Skin of body (tissue), 2 donors: ENCODE data around the gene BARX2. TPM values are rescaled to one million over a fixed set of nuclear protein-coding genes. Genes with fewer than 3 reads are reported as not detected.
"Not testable (repeated sequence)": the region's sequence is repeated elsewhere in the genome, so short reads cannot be mapped to it uniquely, and the experiment has no call there.

Experiments used
- DNase-seq: peaks from one replicate; lab custom pipeline; 2025; lab: John Stamatoyannopoulos, UW
- total RNA-seq: library from RNA; depleted of rRNA; stranded (reverse); fragments of >200 nt; gene quantifications from one replicate; pipeline ENCODE4 v1.2.3, GENCODE V29; 2014

The BARX2 gene, protein sequence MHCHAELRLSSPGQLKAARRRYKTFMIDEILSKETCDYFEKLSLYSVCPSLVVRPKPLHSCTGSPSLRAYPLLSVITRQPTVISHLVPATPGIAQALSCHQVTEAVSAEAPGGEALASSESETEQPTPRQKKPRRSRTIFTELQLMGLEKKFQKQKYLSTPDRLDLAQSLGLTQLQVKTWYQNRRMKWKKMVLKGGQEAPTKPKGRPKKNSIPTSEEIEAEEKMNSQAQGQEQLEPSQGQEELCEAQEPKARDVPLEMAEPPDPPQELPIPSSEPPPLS
- total RNA-seq, result 12.3 TPM

DNA sequence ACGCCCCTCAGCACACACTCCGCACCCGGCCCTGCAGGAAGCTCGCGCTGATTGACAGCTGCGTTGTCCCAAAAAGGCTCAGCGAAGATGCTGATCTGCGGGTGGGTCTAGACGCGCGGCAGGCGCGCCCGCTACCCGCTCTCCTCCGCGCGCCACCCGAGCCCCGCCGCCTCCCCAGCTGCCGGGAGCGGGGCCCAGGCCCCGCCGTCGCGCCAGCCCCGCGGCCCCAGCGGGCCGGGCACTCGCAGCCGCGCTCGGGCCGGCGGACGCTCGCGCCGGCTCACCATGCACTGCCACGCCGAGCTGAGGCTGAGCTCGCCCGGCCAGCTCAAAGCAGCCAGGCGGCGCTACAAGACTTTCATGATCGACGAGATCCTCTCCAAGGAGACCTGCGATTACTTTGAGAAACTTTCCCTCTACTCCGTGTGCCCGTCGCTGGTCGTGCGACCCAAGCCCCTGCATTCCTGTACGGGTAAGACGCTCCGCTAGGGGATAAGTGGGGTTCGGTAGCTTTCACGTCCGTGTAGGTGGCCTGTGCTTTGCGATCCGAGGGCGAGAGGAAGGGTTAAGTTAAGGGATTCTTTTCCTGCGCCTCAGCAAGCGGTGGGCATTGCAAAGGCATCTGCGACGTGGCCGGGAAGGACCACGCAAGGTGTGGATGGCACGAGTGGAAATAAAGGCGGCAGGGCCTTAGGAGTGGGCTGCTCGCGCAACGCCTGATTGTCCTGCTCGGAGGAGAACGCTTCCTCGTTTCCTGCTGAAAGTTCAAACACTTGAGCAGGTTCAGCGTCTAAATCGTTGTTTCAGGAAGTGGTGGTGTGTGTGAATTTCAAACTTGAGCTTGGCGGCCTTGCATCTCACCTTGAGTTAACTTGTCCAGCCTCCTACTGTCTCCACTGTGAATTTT lies at the start of gene BARX2:
TSS of gene BARX2 (plus strand) at position 98 of the 907 bp plus-strand sequence. CDS start at position 286, 188 bp downstream.
- no peak for DNase-seq

DNA sequence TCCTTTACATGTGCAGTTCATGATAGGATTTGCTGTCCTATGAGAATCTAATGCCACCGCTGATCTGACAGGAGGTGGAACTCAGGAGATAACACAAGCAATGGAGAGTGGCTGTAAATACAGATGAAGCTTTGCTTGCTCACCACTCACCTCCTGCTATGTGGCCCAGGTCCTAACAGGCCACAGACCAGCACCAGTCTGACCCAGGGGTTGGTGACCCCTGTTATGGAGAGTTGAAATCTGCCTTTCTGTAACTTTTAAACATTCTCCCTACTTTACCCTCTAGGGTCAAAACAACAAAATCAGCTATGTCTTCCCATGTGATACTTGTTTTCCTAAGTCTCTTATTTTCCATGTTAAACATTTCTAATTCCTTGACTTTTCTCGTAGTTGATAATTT lies 48.7 kb upstream of the BARX2 start:
- no peak for DNase-seq

DNA sequence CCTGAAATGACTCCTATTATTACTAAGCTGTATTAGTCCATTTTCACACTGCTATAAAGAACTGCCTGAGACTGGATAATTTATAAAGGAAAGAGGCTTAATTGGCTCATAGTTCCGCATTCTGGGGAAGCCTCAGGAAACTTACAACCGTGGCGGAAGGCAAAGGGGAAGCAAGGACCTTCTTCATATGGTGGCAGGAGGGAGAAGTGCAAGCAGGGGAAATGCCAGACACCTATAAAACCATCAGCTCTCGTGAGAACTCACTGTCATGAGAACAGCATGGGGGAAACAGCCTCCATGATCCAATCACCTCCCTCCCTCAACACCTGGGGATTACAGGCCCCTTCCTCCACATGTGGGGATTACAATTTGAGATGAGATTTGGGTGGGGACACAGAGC lies 47.9 kb upstream of the BARX2 start:
- not testable (repeated sequence) for DNase-seq

DNA sequence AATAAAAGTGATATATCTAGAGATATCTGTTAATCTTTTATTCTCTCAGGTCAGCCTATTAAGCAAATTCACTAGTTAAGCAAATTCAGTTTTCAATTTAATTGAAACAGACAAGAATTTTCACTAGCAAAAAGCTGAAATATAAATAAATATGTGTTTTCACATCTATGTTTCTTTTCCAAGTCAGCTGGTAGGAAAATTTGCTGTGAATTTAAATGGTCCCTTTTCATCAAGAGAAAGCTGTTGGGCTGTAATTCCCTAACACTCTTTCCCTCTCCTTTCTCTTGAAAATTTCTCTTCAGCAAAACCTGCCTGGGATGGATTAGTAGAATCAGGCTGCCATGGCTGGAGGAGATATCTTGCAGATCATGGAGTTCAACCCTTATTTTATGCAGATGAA lies 46.9 kb upstream of the BARX2 start:
- DNase-seq, result no peak

DNA sequence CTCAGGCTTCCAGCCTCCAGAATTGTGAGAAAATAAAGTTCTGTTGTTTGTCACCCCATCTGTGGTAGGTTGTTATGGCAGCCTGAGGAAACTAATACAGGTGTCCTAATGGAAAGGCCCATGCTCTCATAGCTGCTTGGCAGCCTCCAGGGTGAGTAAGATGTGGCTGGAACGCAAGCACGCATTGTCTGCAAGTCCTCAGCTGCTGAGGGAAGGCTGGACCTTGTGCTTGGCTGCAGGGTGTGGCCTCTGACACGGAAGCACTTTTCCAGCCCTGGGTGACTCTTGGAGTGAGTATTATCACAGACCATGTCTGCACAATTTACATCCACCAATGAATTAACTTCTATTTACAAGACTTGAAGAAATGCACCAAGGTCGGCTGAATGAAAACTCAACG lies 44.4 kb upstream of the BARX2 start:
- DNase-seq, result no peak

DNA sequence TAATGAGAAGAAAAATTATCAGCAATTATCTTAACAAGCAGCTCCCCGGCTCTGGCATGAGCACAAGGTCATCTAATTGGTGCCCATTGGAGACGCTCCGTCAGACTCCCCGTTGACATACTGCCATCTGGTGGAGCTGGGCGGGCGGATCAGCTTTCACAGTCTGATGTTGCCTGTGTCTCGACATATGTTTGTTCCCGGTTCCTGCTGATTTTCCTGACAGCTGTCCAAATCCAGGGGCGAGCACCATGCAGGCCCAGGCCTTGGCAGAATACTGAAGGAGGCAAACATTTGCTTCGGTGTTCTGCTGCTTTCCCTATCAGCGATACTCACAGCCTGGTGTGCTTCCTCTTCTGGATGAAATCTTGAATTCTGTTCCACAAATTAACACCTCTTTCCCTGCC lies 43.8 kb upstream of the BARX2 start:
- DNase-seq, result peak; percentile 70

DNA sequence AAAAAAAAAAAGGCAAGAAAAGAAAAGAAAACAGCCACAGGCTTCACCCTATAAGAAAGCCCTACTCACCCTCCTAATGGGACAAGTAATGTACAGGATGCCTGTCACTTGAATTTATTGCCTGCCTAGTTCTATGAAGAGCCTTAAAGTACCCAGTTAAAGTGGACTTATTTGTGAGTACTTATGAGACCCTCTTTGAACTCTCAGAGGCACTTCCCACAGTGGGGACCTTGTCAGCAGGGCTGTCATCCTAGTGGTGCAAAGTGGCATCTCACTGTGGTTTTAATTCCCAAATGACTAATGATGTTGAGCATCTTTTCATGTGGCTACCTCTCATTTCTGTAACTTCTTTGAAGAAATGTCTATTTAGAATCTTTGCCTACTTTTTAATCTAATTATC lies 41.8 kb upstream of the BARX2 start:
- no peak for DNase-seq

DNA sequence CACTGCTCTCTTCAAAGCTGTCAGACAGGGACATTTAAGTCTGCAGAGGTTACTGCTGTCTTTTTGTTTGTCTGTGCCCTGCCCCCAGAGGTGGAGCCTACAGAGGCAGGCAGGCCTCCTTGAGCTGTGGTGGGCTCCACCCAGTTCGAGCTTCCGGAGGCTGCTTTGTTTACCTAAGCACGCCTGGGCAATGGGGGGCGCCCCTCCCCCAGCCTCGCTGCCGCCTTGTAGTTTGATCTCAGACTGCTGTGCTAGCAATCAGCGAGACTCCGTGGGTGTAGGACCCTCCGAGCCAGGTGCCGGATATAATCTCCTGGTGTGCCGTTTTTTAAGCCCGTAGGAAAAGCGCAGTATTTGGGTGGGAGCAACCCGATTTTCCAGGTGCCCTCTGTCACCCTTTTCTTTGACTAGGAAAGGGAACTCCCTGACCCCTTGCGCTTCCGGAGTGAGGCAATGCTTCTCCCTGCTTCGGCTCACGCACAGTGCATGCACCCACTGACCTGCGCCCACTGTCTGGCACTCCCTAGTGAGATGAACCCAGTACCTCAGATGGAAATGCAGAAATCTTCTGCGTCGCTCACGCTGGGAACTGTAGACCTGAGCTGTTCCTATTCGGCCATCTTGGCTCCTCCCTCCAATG lies 31.2 kb upstream of the BARX2 start:
- DNase-seq, result not testable (repeated sequence)

DNA sequence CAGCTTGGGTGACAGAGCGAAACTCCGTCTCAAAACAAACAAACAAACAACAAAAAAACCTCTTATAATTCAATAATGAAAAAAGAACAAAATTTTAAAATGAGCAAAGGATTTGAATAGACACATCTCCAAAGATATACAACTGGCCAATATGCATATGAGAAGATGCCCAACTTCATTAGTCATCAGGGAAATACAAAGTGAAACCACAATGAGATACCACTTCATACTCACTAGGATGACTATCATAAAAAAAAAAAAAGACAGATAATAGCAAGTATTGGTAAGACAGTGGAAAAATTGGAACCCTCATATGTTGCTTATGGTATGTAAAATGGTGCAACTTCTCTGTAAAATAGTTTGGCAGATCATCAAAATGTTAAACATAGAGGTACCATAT lies 28.7 kb upstream of the BARX2 start:
- no peak for DNase-seq

DNA sequence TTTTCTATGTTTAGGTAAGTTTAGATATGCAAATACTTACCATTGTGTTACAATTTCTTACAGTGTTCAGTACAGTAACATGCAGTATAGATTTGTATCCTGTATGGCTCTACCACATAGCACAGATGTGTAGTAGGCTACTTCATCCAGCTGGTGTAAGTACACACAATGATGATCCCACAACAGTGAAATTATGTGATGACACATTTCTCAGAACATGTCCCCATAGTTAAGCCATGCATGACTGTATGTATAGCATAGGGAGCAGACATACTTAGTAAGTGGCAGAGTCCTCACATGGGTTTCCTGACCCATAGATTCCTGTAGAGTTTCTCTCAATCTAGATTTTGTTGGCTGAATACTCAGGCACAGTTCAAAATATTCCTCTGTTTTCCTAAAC lies 26.8 kb upstream of the BARX2 start:
- DNase-seq, result no peak

DNA sequence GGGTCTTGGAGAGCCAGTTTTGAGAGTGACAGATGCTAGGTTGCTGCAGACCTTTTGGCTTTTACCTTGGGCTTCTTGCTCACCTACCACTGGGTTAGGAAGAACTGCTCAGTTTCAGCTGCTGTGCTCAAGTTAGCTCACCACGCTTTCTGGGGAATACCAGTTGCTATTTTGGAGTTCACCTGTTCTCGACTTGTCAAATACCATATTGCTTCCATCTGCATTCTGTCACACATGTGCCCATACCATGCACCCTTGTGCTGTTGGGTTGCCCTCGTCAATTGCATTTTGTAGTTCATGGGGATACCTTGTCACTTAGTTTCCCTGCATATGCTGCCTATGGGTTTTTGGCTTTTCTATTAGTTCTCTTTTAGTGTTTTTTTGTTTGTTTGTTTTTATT lies 23.0 kb upstream of the BARX2 start:
- DNase-seq, result no peak

DNA sequence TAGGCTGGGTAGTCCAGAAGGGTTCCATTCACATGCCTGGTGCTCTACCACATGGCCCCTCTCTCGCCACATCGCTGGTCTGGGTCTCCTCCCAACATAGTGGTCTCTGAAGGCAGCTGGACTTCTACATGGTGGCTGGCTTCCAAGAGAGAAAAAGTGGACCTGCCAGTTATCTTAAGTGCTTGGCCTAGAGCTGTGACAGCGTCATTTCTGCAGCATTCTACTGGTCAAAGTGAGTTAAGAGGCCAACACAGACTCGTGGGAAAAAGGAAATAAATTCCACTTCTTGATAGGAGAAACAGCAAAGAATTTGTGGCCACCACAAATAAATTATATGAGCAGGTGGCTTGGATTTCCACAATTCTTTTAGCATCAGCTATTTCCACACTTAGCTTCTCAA lies 21.0 kb upstream of the BARX2 start:
- no peak for DNase-seq

DNA sequence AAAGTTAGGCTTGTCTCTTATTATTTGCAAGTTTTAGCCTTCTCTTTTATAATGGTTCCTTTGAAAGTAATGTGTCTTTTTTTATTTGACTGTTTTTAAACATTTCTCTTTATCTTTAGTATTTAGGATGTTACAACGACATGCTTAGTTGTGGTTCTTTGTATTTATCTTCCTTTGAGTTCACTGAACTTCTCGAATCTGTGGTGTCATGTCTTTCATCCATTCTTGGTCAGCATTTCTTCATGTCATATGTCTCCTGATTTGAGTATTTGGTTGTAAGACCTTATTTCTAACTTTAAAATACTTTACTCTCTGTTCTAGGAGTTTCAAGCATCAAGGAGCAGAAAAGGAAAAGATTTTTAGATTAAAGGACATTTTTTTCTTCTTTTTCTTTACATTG lies 15.9 kb upstream of the BARX2 start:
- DNase-seq, result no peak

DNA sequence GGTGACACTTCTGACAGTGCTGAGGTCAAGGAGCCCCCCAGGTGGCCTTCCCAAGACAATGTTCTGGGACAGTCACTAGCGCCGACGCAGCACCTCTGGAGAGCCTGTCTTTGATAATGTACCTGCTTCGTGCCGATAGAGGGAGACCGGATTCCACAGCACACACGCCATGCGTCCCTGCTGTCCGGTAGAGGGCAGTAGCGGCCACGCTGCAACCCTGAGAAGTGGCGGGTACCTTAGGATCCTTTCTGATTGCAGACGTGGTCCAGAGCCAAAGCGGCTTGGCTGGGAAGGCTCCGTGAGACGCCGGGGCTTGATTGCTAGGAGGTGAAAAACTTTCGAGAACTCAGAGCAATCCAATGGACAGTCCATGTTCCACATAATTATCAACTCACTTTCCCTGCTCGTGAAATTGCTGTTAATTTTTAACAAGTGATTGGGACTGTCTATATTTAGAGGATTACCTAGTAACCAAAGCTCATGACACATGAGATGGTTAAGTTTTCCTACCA lies 11.4 kb upstream of the BARX2 start:
- peak; percentile 32 for DNase-seq

DNA sequence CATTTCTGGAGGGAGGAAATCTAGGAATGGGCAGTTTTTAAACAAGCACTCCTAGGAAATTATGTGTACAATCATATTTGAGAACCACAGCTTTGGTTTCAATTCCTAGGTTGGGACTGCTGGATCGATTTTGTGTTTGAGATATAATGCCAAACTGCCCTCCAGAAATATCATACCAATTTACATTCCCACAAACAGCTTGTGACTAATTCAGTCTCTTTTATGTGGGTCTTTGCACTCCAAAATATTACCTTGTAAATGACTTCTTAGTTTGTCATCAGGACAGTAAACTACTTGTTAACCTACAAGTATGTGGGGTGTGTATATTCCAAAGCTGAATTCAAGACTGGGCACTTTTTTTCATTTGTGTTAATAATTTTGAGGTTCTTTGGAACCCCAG lies 9.8 kb upstream of the BARX2 start:
- no peak for DNase-seq

DNA sequence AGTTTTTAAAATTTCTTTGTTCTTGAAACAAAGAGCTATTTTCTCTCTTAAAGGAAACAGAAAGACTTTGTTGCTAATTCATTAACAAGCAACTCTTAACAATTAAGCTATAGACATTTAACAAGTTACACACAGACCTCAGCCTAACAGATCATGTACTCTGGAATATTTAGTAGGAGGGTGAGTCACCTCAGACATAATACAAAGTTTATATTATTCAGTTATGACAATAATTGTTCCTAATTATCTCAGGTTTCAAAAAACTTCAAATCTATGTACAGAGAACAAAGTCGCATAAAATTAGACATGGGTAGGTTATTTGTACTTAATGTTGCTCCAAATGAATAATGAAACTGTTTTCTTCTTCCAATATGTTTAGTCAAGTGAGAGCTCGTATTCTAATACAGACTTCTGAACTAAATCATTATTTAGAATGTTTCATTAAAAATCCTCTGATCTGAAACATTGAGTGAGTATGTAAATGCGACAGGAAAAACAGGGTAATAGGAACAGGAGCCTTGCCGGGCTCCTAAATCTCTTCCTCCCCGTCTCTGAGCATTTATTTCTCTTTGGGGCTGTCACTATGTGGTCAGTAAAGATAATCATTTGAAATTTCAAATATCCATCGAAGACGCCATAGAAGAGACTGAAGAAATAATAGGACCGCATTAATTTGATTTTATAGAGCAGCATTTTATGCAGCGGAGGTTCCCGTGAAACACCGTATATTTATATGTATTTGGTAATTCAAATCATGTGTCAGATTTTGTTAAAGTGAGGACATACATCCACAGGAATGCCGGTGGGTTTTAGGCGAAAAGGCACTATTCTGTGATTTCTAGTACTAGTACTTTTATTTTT lies 8.7 kb upstream of the BARX2 start:
- no peak for DNase-seq

DNA sequence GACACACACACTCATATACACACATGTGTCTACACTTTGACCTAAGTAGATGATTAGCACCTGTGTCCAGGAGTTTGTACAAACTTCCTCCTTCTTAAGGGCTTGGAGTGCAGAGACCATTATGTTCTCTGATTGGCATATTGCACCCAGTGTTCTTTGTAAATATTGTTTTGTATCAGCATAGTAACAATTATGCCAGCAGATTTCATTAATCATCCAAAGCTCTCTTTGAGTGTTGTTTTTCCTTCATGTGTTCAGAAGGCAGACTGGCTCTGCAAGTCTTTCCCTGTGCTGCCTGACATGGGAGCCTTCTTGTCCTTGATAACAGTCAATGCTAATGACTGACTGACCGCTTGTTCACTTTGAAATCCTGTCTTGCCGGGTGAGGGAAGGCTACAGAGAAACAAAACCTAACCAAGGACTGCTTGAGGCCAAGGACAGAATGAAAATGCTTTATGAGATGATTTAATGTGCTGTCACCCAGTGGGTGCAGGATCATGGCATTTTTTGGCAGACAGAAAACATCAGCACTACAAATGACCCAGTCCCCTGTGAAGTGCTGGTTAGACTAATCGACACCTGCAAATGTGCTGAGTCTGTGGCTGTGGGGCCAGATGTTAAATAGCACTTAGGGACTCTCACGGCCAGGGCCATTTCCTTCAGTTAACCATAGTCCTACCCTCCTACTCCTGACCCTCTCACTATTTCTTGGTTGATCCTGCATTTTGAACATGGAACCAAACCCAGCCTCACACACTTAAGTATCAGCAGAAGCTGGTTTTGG lies 6.6 kb upstream of the BARX2 start:
- DNase-seq, result no peak

DNA sequence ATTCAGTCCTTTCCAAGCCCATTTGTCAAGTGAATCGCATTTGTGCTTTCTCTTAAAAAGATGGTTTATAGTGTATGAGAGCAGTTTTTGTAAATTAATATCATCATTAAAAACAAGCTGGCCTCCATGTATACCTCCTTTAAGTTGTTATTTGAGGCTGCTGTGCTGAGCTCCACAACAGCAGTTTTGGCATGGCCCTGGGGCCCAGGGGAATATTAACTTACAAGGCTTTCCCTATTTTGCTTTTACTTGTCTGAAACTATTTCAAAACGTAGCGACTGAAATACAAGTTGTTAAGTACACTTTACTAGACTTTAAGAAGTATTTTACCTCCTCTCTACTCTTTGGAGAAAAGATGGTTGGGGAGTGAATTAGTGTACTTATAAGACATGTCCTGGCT lies 4.9 kb upstream of the BARX2 start:
- DNase-seq, result no peak

DNA sequence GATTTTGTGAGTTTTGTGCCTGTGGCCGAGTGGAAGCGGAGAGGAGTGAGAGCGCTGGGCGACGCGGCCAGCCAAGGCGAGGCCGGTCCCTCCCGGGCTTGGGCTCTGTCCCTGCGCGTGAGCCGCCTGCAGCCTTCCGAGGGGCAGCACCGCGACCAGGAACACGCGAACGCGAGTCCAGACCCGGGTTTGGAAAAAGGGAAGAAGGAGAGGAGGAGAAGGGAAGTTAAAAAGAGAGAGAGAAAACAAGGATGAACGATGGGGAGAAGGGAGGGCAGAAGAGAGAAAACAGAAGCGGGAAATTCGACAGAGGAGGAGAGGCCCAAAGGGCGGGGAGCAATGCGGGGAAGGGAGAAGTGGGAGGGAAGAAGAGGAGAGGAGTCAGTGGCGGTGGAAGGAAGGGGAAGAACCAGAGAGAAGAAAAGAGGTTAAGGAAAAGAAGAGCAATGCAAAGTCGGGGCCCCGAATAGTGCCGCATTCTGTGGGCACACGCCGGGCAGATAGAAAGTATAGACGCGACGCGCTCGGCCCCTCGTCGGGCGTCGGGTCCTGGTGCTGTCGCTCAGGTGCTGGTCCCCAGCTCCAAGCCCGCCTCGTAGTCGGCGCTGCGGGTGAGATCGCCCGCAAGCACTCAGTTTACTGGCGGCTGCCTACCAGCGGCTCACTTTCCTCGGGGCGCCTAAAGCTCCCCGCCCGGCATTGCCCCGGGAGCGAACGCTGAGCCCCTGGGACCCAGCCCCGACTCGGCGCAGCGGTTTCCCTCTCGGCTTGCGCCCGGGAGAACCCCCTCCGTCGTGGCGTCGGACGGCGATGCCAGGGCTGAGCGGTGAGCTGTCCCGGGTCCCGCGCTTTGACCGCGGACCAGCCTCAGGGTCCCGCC lies 2.8 kb upstream of the BARX2 start:
- no peak for DNase-seq
